Chondrocyte (in vitro differentiated cells): Measurements from ENCODE around the gene LKAAEAR1. TPM values are rescaled to one million over a fixed set of nuclear protein-coding genes. Genes with fewer than 3 reads are reported as not detected.

Experiments
- DNase-seq: peaks from one replicate; pipeline ENCODE4 v3.0.0; 2021; ENCODE audit warnings: mixed read lengths, low spot score
- H3K27ac Mint-ChIP-seq: one replicate; pipeline ENCODE4 v1.8.0; 2021; ENCODE audit warnings: mild to moderate bottlenecking, moderate library complexity, mixed read lengths; ENCODE audit not compliant: unreplicated experiment
- H3K27me3 Mint-ChIP-seq: 2 replicates; pipeline ENCODE4 v1.8.0; 2021; ENCODE audit warnings: low read depth, mixed read lengths
- H3K36me3 Mint-ChIP-seq: 2 replicates; pipeline ENCODE4 v1.8.0; 2021; ENCODE audit warnings: low read depth, mixed read lengths
- H3K4me1 Mint-ChIP-seq: 2 replicates; pipeline ENCODE4 v1.8.0; 2021; ENCODE audit warnings: low read depth, mild to moderate bottlenecking, mixed read lengths
- H3K4me3 Mint-ChIP-seq: one replicate; pipeline ENCODE4 v1.8.0; 2021; ENCODE audit warnings: mild to moderate bottlenecking, moderate library complexity, mixed read lengths; ENCODE audit not compliant: unreplicated experiment
- H3K9me3 Mint-ChIP-seq: 2 replicates; pipeline ENCODE4 v1.8.0; 2021; ENCODE audit warnings: low read depth, mixed read lengths
- CTCF ChIP-seq: fragments of 200-600 bp; sonication (generic); IDR thresholded peaks from 2 replicates; pipeline ENCODE4 v1.5.0; 2021; ENCODE audit warnings: antibody characterized with exemption, mild to moderate bottlenecking, moderate library complexity
- microRNA-seq: library from miRNA; unstranded; fragments of <30 nt; microRNA quantifications from one replicate; pipeline ENCODE4 v1.2.0, GENCODE V29; 2020; ENCODE audit warnings: borderline number of aligned reads
- total RNA-seq: library from RNA; stranded (reverse); gene quantifications from 3 replicates; pipeline ENCODE4 v1.2.1, GENCODE V29; 2021

Gene LKAAEAR1
- total RNA-seq, 1 donor from 2014 or later = 0.55 TPM

- Mint-ChIP-seq H3K4me1 (peaks cover 2% of the 10 kb centered on the region), H3K36me3 (peaks cover 29% of the 10 kb centered on the region), H3K27me3 (peaks cover 2% of the 10 kb centered on the region), H3K4me3 (no peak overlapping the region), H3K9me3 (no peaks in the 10 kb centered on the region), H3K27ac (no peak overlapping the region)
- no peak for TF ChIP-seq CTCF
- DNase-seq = no peak
These were observed 50.2 kb downstream of the LKAAEAR1 start for GRCh38 chr20:64033981-64034493.

Small RNA genes within 50 kb of the gene (microRNA-seq; reads per million reads assigned to microRNA genes)
- gene MIR6813 = not detected

Other genes with a start within 250 kb of the LKAAEAR1 start
- not detected in 3 replicates for gene ABHD16B, start 222.9 kb downstream of the LKAAEAR1 start, total RNA-seq
- 102 to 141 TPM (median 138 TPM) in 3 replicates for gene TPD52L2, start 219.1 kb downstream of the LKAAEAR1 start, total RNA-seq
- 44.2 to 46.6 TPM (median 45.1 TPM) in 3 replicates for gene DNAJC5, start 189.3 kb downstream of the LKAAEAR1 start, total RNA-seq
- 24.3 to 27.5 TPM (median 27.2 TPM) in 3 replicates for gene UCKL1, start 128.0 kb downstream of the LKAAEAR1 start, total RNA-seq
- gene ZNF512B, start 114.5 kb downstream of the LKAAEAR1 start, total RNA-seq = 36.5 to 44.3 TPM (median 37.2 TPM) in 3 replicates
- gene SAMD10, start 104.8 kb downstream of the LKAAEAR1 start, total RNA-seq = 3.8 to 4.7 TPM (median 4.3 TPM) in 3 replicates
- gene PRPF6, start 103.3 kb downstream of the LKAAEAR1 start, total RNA-seq = 49.0 to 56.6 TPM (median 49.5 TPM) in 3 replicates
- gene C20orf204, start 48.2 kb downstream of the LKAAEAR1 start, total RNA-seq = 0.77 to 3.3 TPM (median 0.97 TPM) in 3 replicates
- gene SOX18, start 34.8 kb downstream of the LKAAEAR1 start, total RNA-seq = 2.1 to 2.8 TPM (median 2.3 TPM) in 3 replicates
- gene TCEA2, start 21.2 kb downstream of the LKAAEAR1 start, total RNA-seq = 57.1 to 59.2 TPM (median 57.6 TPM) in 3 replicates
- 15.7 to 18.5 TPM (median 18.1 TPM) in 3 replicates for gene RGS19, start 4.9 kb downstream of the LKAAEAR1 start, total RNA-seq
- 3.2 to 4.6 TPM (median 3.5 TPM) in 3 replicates for gene OPRL1, start 4.3 kb downstream of the LKAAEAR1 start, total RNA-seq
- gene NPBWR2, start 23.2 kb upstream of the LKAAEAR1 start, total RNA-seq = not detected in 3 replicates
- gene MYT1, start 80.1 kb upstream of the LKAAEAR1 start, total RNA-seq = not detected in 3 replicates
- 31.5 to 48.2 TPM (median 38.1 TPM) in 3 replicates for gene PCMTD2, start 171.3 kb upstream of the LKAAEAR1 start, total RNA-seq